Measurements from ENCODE around the gene PRND.
"Not testable (repeated sequence)": the region's sequence is repeated elsewhere in the genome, so short reads cannot be mapped to it uniquely, and the experiment has no call there.

PRND gene

GRCh38 chr20:4740774-4741431 lies 19.2 kb downstream of the PRND start:
- peak; percentile 46 for DNase-seq

- no peak for DNase-seq
Observed at GRCh38 chr20:4748847-4749246, 27.1 kb downstream of the PRND start.

GRCh38 chr20:4749326-4749725 lies 27.6 kb downstream of the PRND start:
- DNase-seq = no peak

GRCh38 chr20:4750381-4750780 lies 28.7 kb downstream of the PRND start:
- no peak for DNase-seq

- peak; percentile 26 for DNase-seq
Observed at GRCh38 chr20:4759100-4759884, 37.6 kb downstream of the PRND start.

- no peak for DNase-seq
Observed at GRCh38 chr20:4763261-4763660, 41.6 kb downstream of the PRND start.

- no peak for DNase-seq
Observed at GRCh38 chr20:4763723-4764510, 42.2 kb downstream of the PRND start.

- DNase-seq = no peak
Observed at GRCh38 chr20:4764805-4765204, 43.1 kb downstream of the PRND start.

GRCh38 chr20:4765681-4766080 lies 44.0 kb downstream of the PRND start:
- no peak for DNase-seq

GRCh38 chr20:4766631-4767030 lies 44.9 kb downstream of the PRND start:
- DNase-seq = no peak

GRCh38 chr20:4767084-4767483 lies 45.4 kb downstream of the PRND start:
- no peak for DNase-seq

GRCh38 chr20:4769328-4769727 lies 47.6 kb downstream of the PRND start:
- DNase-seq = no peak

GRCh38 chr20:4770026-4770425 lies 48.3 kb downstream of the PRND start:
- no peak for DNase-seq

GRCh38 chr20:4771004-4771403 lies 49.3 kb downstream of the PRND start:
- DNase-seq = no peak

- no peak for DNase-seq
Observed at GRCh38 chr20:4772132-4772531, 50.4 kb downstream of the PRND start.

GRCh38 chr20:4773014-4773413 lies 51.3 kb downstream of the PRND start:
- DNase-seq = not testable (repeated sequence)

- DNase-seq = no peak
Observed at GRCh38 chr20:4773736-4774135, 52.0 kb downstream of the PRND start.

- DNase-seq = no peak
Observed at GRCh38 chr20:4774207-4774606, 52.5 kb downstream of the PRND start.

- no peak for DNase-seq
Observed at GRCh38 chr20:4775322-4776078, 53.8 kb downstream of the PRND start.

GRCh38 chr20:4776079-4776630 lies 54.4 kb downstream of the PRND start:
- DNase-seq = no peak
